GM10266 (cell line): Measurements from ENCODE around the gene SS18L1.
"Not testable (repeated sequence)": the region's sequence is repeated elsewhere in the genome, so short reads cannot be mapped to it uniquely, and the experiment has no call there.

Experiments used
- DNase-seq: peaks from one replicate; pipeline ENCODE4 v3.0.0; 2012; ENCODE audit errors: extremely low spot score
- TF ChIP-seq, protein P1 (sequence below): IDR thresholded peaks from 2 replicates; pipeline ENCODE4 v1.5.1; 2012; ENCODE audit warnings: mild to moderate bottlenecking, low read depth; ENCODE audit not compliant: control insufficient read depth, insufficient read depth; ENCODE audit errors: missing control alignments

Gene SS18L1

DNA sequence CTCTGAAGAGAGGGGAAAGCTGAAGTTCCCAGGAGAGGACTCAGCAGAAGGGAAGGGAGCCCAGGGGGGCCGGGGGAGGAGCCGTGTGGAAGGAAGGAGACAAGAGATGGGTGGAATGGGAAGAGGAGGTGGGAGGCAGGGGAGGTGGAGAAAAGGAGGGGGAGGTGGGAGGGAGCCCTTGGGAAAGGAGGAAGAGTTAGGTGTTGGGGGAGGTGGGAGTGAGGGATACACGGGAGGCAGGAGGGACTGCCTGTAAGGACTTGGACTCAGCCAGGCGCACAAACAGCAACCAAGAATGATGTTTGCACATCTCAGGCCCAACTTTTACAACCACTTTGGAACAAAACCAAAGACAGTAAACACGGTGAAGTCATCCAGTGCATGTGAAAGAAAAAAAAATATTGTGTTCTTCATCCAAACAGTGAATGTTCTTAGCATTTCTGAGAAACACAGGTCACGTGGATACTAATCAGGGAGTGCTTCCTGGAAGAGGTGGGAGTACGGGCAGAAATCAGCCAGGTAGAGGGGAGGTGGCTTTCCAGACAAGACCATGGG is 38.7 kb upstream of the SS18L1 start:
- TF ChIP-seq, protein P1, sequence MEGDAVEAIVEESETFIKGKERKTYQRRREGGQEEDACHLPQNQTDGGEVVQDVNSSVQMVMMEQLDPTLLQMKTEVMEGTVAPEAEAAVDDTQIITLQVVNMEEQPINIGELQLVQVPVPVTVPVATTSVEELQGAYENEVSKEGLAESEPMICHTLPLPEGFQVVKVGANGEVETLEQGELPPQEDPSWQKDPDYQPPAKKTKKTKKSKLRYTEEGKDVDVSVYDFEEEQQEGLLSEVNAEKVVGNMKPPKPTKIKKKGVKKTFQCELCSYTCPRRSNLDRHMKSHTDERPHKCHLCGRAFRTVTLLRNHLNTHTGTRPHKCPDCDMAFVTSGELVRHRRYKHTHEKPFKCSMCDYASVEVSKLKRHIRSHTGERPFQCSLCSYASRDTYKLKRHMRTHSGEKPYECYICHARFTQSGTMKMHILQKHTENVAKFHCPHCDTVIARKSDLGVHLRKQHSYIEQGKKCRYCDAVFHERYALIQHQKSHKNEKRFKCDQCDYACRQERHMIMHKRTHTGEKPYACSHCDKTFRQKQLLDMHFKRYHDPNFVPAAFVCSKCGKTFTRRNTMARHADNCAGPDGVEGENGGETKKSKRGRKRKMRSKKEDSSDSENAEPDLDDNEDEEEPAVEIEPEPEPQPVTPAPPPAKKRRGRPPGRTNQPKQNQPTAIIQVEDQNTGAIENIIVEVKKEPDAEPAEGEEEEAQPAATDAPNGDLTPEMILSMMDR: no peak
- no peak for DNase-seq

DNA sequence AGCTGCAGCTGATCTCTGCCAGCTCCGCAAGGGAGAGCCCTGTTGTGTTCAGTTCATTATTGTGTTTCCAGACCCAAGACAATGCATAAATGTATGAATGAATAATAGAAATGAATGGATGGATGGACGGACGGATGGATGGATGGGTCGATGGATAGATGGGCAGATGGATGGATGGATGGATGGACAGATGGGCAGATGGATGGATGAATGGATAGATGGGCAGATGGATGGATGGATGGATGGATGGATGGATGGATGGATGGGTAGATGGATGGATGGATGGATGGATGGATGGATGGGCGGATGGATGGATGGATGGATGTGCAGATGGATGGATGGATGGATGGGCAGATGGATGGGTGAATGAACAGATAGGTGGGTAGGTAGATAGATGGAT is 38.0 kb upstream of the SS18L1 start:
- TF ChIP-seq, protein P1: no peak
- no peak for DNase-seq

DNA sequence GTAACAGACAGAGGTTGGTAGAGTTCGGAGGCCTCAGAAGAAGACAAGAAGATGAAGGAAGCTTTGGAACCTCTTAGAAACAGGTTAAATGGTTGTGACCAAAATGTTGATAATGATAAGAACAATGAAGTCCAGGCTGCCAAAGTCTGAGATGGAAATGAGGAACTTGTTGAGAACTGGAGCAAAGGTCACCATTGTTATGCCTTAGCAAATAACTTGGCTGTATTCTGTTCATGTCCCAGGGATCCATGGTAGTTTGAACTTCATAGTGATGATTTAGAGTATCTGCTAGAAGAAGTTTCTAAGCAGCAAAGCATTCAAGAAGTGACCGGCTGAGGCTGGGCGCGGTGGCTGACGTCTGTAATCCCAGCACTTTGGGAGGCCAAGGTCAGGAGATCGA is 32.4 kb upstream of the SS18L1 start:
- DNase-seq: no peak
- TF ChIP-seq, protein P1: no peak

DNA sequence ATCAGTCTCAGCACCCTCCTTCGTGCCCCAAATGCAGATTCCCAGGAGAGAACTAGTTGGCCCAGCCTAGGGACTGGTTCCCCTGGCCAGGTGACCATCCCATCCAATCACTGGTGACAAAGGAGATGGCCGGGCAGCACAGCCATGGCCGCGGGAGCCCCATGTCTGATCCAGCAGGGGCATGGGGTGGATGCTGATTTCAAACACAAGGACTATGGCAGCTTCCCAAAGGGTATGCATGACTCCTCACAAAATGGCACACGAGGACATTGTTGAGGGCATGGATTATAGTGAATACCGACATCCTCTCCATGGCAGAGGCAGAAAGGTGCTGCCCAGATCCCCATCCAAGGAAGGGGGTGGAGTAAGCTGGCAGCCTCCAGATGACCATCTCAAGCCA is 31.2 kb upstream of the SS18L1 start:
- TF ChIP-seq, protein P1: no peak
- no peak for DNase-seq

DNA sequence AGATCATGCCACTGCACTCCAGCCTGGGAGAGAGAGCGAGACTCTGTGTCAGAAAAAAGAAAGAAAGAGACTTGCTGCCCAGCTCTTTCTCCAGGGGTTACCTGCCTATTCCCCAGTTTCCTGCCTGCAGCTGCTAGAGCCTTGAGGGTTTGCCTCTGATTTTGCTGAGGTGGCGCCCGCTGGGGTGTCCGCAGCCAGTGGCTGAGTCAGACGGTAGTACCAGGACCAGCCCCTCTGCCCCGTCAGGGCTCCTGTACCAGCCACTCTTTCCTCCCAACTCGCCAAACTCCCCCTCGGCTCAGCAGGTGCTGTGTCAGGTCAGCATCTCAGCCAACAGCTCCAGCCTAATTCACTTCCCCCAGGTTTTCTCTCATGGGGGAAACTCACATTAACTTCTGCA is 28.7 kb upstream of the SS18L1 start:
- no peak for DNase-seq
- TF ChIP-seq, protein P1: no peak

DNA sequence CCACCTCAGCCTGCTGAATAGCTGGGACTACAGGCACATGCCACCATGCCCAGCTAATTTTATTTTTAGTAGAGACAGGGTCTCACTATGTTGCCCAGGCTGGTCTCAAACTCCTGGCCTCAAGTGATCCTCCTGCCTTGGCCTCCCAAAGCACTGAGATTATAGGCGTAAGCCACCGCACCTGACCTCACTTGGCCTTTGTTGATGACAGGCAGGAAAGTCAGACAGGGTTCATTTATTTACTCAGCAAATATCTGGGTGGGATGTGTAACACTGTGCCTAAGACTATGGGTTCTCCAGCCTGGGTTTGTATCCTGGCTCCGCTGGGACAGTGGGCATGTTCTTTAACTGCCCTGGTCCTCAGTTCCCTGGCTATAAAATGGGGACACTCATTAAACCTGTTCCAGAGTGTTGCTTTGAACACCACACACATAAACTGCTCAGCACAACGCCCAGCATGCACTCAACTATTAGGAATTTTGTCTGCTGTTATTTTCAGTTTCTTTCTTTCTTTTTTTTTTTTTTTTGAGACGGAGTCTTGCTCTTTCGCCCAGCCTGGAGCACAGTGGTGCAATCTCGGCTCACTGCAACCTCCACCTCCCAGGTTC is 27.7 kb upstream of the SS18L1 start:
- not testable (repeated sequence) for DNase-seq

DNA sequence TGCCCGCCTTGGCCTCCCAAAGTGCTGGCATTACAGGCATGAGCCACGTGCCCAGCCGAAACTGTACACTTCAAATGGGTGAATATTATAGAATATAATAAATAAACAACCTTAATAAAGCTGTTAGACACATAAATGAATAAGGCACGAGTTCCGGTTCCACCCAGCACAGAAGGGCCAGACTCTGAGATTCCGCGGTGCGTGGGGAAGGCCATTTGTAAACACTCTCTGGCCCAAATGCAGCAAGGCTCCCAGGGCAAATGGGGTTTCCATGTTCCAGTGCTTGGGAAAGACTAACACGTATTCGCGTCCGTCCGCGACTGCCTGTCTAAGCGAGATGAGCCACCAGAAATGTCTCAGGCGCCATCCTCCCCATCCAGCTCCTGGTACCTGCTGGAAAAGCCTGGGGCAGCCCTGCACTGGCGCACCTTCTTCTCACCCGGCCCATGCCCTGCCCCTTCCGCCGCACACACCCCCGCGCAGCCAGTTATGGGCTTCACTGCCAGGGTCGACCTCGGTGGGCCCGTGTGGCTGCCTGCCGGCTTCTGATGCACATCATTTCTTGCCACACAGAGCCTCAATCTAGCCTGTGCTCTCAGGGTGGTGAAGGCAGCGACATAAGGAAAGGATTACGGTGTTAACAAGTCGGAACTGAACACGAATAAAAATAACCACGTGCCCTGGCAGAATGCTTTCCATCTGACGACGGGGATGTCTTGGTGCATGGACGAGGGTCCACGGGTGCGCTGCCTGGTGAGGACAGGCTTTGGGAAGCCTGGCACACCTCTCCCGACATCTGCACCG is 26.8 kb upstream of the SS18L1 start:
- TF ChIP-seq, protein P1: no peak
- no peak for DNase-seq

DNA sequence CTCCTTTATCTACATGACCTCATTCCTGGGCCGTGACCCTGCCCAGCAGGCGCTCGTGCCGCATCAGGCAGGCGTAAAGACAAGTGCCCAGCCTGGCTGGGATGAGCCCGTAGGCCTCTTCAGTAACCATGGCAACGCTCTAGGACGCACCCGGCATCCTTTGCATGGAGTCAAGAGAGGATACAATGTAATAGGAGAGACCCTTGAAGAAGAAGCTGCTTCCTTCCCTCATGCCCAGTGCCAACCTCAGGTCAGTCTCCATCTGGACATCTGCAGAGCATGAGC is 26.3 kb upstream of the SS18L1 start:
- DNase-seq: no peak

More for the DNA sequence above, 26.3 kb upstream of the SS18L1 start:
- TF ChIP-seq, protein P1: no peak
